PC-3 (cell line): ENCODE data around the gene ZMYND10. TPM values are rescaled to one million over a fixed set of nuclear protein-coding genes. Genes with fewer than 3 reads are reported as not detected.

Experiments used
- ATAC-seq: fragments of 200-7000 bp; cut with Tn5 transposase; 2 replicates; pipeline ENCODE4 v1.9.1; 2020; ENCODE audit warnings: mild to moderate bottlenecking, moderate library complexity
- BruUV-seq: library from RNA; stranded (reverse); fragments of 400-500 nt; replicated peaks from 2 replicates; lab custom pipeline; 2021; lab: Mats Ljungman, UMichigan
- CTCF ChIA-PET: fragments of 300-600 bp; sonication (Branson Sonifier 250); formaldehyde crosslinking; loops from one replicate; lab custom pipeline; 2022; ENCODE audit warnings: antibody characterized with exemption; lab: Charles Lee
- POLR2A ChIA-PET: fragments of 300-600 bp; sonication (Branson Sonifier 250); formaldehyde crosslinking; loops from one replicate; lab custom pipeline; 2022; ENCODE audit warnings: antibody characterized with exemption; ENCODE audit not compliant: unreplicated experiment; lab: Charles Lee
- DNase-seq: peaks from one replicate; pipeline ENCODE4 v3.0.0-alpha.2; 2015
- H2AFZ ChIP-seq: fragments of 300-600 bp; sonication (generic); 2 replicates; pipeline ENCODE4 v1.6.0; 2016; ENCODE audit warnings: antibody characterized with exemption, low read length
- H3F3A ChIP-seq: fragments of 300-600 bp; sonication (generic); one replicate; pipeline ENCODE4 v1.6.0; 2017; ENCODE audit warnings: antibody characterized with exemption, low read length, control low read depth, mild to moderate bottlenecking; ENCODE audit not compliant: unreplicated experiment
- H3K27ac ChIP-seq: fragments of 300-600 bp; sonication (generic); 2 replicates; pipeline ENCODE4 v1.5.1; 2016; ENCODE audit warnings: mild to moderate bottlenecking, low read length
- H3K27me3 ChIP-seq: fragments of 300-600 bp; sonication (generic); 2 replicates; pipeline ENCODE4 v1.6.1; 2016; ENCODE audit warnings: low read length, mixed read lengths
- H3K36me3 ChIP-seq: fragments of 300-600 bp; sonication (generic); 2 replicates; pipeline ENCODE4 v1.6.1; 2016; ENCODE audit warnings: low read depth, mixed run types, low read length, mixed read lengths
- H3K4me1 ChIP-seq: fragments of 300-600 bp; sonication (generic); 2 replicates; pipeline ENCODE4 v1.5.1; 2016; ENCODE audit warnings: low read length; ENCODE audit not compliant: insufficient read depth
- H3K4me2 ChIP-seq: fragments of 300-600 bp; sonication (generic); 2 replicates; pipeline ENCODE4 v1.6.0; 2016; ENCODE audit warnings: low read length
- H3K4me3 ChIP-seq: fragments of 300-600 bp; sonication (generic); 2 replicates; pipeline ENCODE4 v1.5.1; 2016; ENCODE audit warnings: mild to moderate bottlenecking, low read length, mixed read lengths
- H3K79me2 ChIP-seq: fragments of 300-600 bp; sonication (generic); 2 replicates; pipeline ENCODE4 v1.6.1; 2017; ENCODE audit warnings: low read length, mixed read lengths
- H3K9ac ChIP-seq: fragments of 300-600 bp; sonication (generic); 2 replicates; pipeline ENCODE4 v1.6.0; 2016; ENCODE audit warnings: mild to moderate bottlenecking, low read length
- H3K9me2 ChIP-seq: fragments of 300-600 bp; sonication (generic); replicated peaks from 2 replicates; pipeline ENCODE4 v1.6.1; 2016; ENCODE audit warnings: mixed run types, low read length, mixed read lengths
- H3K9me3 ChIP-seq: fragments of 300-600 bp; sonication (generic); 2 replicates; pipeline ENCODE4 v1.6.1; 2016; ENCODE audit warnings: low read length, mixed read lengths
- H4K20me1 ChIP-seq: fragments of 300-600 bp; sonication (generic); 2 replicates; pipeline ENCODE4 v1.6.1; 2016; ENCODE audit warnings: low read length, mixed read lengths
- CTCF ChIP-seq: fragments of 300-600 bp; sonication (generic); conservative IDR thresholded peaks from 2 replicates; pipeline ENCODE4 v1.5.1; 2017; ENCODE audit warnings: antibody characterized with exemption, low read depth, mild to moderate bottlenecking, low read length
- EZH2 ChIP-seq: fragments of 300-600 bp; sonication (generic); IDR thresholded peaks from one replicate; pipeline ENCODE4 v1.6.1; 2017; ENCODE audit warnings: antibody characterized with exemption, mild to moderate bottlenecking, low read length; ENCODE audit not compliant: unreplicated experiment
- EZH2phosphoT487 ChIP-seq: fragments of 300-600 bp; sonication (generic); IDR thresholded peaks from 2 replicates; pipeline ENCODE4 v1.6.1; 2018; ENCODE audit warnings: mild to moderate bottlenecking, antibody characterized with exemption, low read length, borderline replicate concordance
- intact Hi-C: fragments of 100-400 bp; cut with micrococcal nuclease; formaldehyde crosslinking; loops from 2 replicates; pipeline ENCODE4 v1.9.0; 2023
- total RNA-seq: library from RNA; depleted of rRNA; stranded (reverse); fragments of >200 nt; gene quantifications from 2 replicates; pipeline ENCODE4 v1.2.3, GENCODE V29; 2014

ZMYND10 gene
- total RNA-seq, 1 experiment from 2014 or later, result 1.6 TPM

DNA sequence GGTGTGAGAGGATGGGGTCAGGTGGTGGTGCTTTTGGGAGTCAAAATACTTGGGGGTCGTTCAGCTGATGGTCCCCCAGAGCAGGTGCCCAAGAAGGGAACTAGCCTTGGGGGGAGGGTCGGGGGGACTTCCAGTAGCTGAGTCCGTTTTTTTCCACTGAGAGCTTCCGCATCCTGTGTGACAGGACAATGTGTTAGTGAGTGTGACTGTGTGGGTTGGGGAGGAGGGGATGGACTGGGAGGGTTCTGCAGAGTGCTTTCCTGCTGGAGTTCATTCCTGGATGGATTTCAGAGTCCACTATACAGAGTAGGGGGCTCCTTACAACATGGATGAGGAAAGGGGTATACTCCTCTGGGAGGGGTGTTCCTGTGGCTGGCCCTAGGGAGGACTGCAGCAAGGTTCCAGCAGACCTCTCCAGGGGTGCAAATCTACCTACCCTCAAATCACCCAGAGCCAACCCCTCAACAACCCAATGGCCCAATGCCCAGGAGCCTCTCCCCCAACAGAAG lies 22.4 kb downstream of the ZMYND10 start:
- TF ChIP-seq EZH2phosphoT487, result no peak
- no peak for TF ChIP-seq EZH2
- TF ChIP-seq CTCF, result no peak
- Histone ChIP-seq H3K9me3 (no peaks in the 10 kb centered on the region), H4K20me1 (no peaks in the 10 kb centered on the region), H3K4me3 (no peak overlapping the region), H3K27ac (no peak overlapping the region), H3K4me1 (peaks cover 31% of the 10 kb centered on the region), H3F3A (peaks cover under 1% of the 10 kb centered on the region), H3K79me2 (peaks cover 47% of the 10 kb centered on the region), H2AFZ (no peak overlapping the region), H3K9ac (no peak overlapping the region), H3K9me2 (no peaks in the 10 kb centered on the region), H3K36me3 (peaks cover 6% of the 10 kb centered on the region), H3K27me3 (no peaks in the 10 kb centered on the region), H3K4me2 (no peak overlapping the region)
- intact Hi-C loops, result loop anchor here (5.0 kb wide), 1 partner anchor 126 kb away; no protein-coding TSS in a partner anchor
- DNase-seq, result no peak
- ChIA-PET CTCF (interaction anchor here (1.4 kb wide), 1 partner anchor 24 kb away, joined by 7 read pairs; the partner anchor contains the start of genes HYAL3 and NAA80), POLR2A (no interaction called here)
- BruUV-seq, result no TSS peak
- no peak for ATAC-seq

- TF ChIP-seq CTCF (no peak), EZH2 (no peak), EZH2phosphoT487 (no peak)
- peaks cover 6% of the 10 kb centered on the region for H3K36me3 ChIP-seq
- intact Hi-C loops, result loop anchor here (5.0 kb wide), 1 partner anchor 125 kb away; no protein-coding TSS in a partner anchor
- H4K20me1 ChIP-seq, result no peaks in the 10 kb centered on the region
- no peaks in the 10 kb centered on the region for H3K9me3 ChIP-seq
- DNase-seq (no peak), ATAC-seq (no peak)
- H3K9me2 ChIP-seq, result no peaks in the 10 kb centered on the region
- H2AFZ ChIP-seq, result peak within 1 kb of the TSS; percentile 92
- H3K27ac ChIP-seq, result peak within 1 kb of the TSS; percentile 86
- H3F3A ChIP-seq, result peaks cover 7% of the 10 kb centered on the region
- ChIA-PET CTCF (no interaction called here), POLR2A (no interaction called here)
- H3K9ac ChIP-seq, result peak within 1 kb of the TSS; percentile 93
- peaks cover 37% of the 10 kb centered on the region for H3K4me1 ChIP-seq
- H3K27me3 ChIP-seq, result no peaks in the 10 kb centered on the region
- no TSS peak for BruUV-seq
- H3K4me2 ChIP-seq, result peak within 1 kb of the TSS; percentile 99
- H3K79me2 ChIP-seq, result peaks cover 45% of the 10 kb centered on the region
- H3K4me3 ChIP-seq, result peak within 1 kb of the TSS; percentile 97
Measured at GRCh38 chr3:50322386-50323091, 23.0 kb downstream of the ZMYND10 start, which contains the start of gene HYAL2. Gene HYAL2 (minus strand): TSS chr3:50322745. CDS start chr3:50320489, 2,256 bp downstream.

DNA sequence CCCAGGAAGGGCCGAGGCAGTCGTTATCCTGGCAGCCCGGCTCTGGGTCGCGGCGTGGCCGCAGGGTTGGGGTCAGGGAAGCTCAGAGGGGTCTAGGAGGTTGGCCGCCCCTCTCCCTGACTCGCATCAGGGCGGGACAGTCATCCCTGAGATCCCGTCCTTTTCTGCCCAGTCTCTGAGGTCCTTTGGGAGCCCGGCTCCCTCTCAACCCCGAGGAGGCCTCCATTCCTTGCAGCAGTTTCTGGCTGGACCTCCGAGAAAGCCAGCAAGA lies 23.5 kb downstream of the ZMYND10 start:
- H3K9me3 ChIP-seq, result no peaks in the 10 kb centered on the region
- H3K79me2 ChIP-seq, result peaks cover 40% of the 10 kb centered on the region
- peak overlapping the region; percentile 97; the same call in 1 of the 2 replicates for H3K4me3 ChIP-seq
- peaks cover 6% of the 10 kb centered on the region for H3K36me3 ChIP-seq
- H4K20me1 ChIP-seq, result no peaks in the 10 kb centered on the region
- H3K27me3 ChIP-seq, result no peaks in the 10 kb centered on the region
- ChIA-PET CTCF (interaction anchor here (1.0 kb wide), 2 partner anchors 23 to 57 kb away, joined by 7 to 8 read pairs; partner anchors contain the start of genes HYAL3 and NAA80), POLR2A (no interaction called here)
- BruUV-seq, result no TSS peak
- H3K9ac ChIP-seq, result no peak overlapping the region
- peaks cover 39% of the 10 kb centered on the region for H3K4me1 ChIP-seq
- no peak for DNase-seq
- intact Hi-C loops, result loop anchor here (5.0 kb wide), 1 partner anchor 125 kb away; no protein-coding TSS in a partner anchor
- no peak overlapping the region for H3K27ac ChIP-seq
- TF ChIP-seq EZH2, result no peak
- TF ChIP-seq CTCF, result no peak
- TF ChIP-seq EZH2phosphoT487, result no peak
- peaks cover 12% of the 10 kb centered on the region for H3F3A ChIP-seq
- peak overlapping the region; percentile 92; the same call in 1 of the 2 replicates for H2AFZ ChIP-seq
- H3K4me2 ChIP-seq, result peak overlapping the region; percentile 99
- H3K9me2 ChIP-seq, result no peaks in the 10 kb centered on the region
- no peak for ATAC-seq
